GM12865 (cell line): ENCODE data around the gene PARP3.

Source experiments
- DNase-seq: peaks from one replicate; pipeline ENCODE4 v3.0.0; 2010; ENCODE audit warnings: low read depth
- H3K4me3 ChIP-seq: 2 replicates; pipeline ENCODE4 v1.5.1; 2011; ENCODE audit warnings: mild to moderate bottlenecking, low read depth, low read length, control low read depth
- CTCF ChIP-seq: IDR thresholded peaks from 2 replicates; pipeline ENCODE4 v1.5.1; 2011; ENCODE audit warnings: low read length, control low read depth, low read depth, inconsistent platforms; ENCODE audit not compliant: insufficient read depth; ENCODE audit errors: missing control alignments

The PARP3 gene

GRCh38 chr3:51945031-51945840 lies 3.1 kb downstream of the PARP3 start:
- TF ChIP-seq CTCF, result no peak
- H3K4me3 ChIP-seq, result no peak overlapping the region
- no peak for DNase-seq

GRCh38 chr3:51945926-51946705 lies 4.0 kb downstream of the PARP3 start:
- H3K4me3 ChIP-seq, result no peak overlapping the region
- TF ChIP-seq CTCF, result no peak
- DNase-seq, result no peak

GRCh38 chr3:51946796-51947195 lies 4.6 kb downstream of the PARP3 start:
- H3K4me3 ChIP-seq, result no peak overlapping the region
- no peak for TF ChIP-seq CTCF
- no peak for DNase-seq

- TF ChIP-seq CTCF, result no peak
- DNase-seq, result no peak
- H3K4me3 ChIP-seq, result no peak overlapping the region
Measured at GRCh38 chr3:51947215-51947900, 5.2 kb downstream of the PARP3 start.

GRCh38 chr3:51948016-51948580 lies 5.9 kb downstream of the PARP3 start:
- H3K4me3 ChIP-seq, result no peak overlapping the region
- TF ChIP-seq CTCF, result no peak
- no peak for DNase-seq

- TF ChIP-seq CTCF, result no peak
- H3K4me3 ChIP-seq, result no peak overlapping the region
- DNase-seq, result no peak
Measured at GRCh38 chr3:51949121-51949520, 7.0 kb downstream of the PARP3 start.
